Mammary epithelial cell (primary cell): ENCODE results near the gene USP17L29.
"Not testable (repeated sequence)": the region's sequence is repeated elsewhere in the genome, so short reads cannot be mapped to it uniquely, and the experiment has no call there.

Experiments
- EZH2 ChIP-seq: IDR thresholded peaks from 2 replicates; pipeline ENCODE4 v1.6.1; 2012; ENCODE audit warnings: low read length, inconsistent platforms, borderline replicate concordance
- TF ChIP-seq, protein P1 (sequence below), 2 donors: IDR thresholded peaks in 1 of 2; conservative IDR thresholded peaks in 1 of 2; 2 replicates each; pipeline ENCODE4 v1.5.1; 2011 to 2012; ENCODE audit warnings: inconsistent platforms in 2 of 2, low read length in 2 of 2, mild to moderate bottlenecking in 2 of 2, control low read depth in 1 of 2, low read depth in 1 of 2; ENCODE audit not compliant: insufficient read depth in 1 of 2; ENCODE audit errors: extremely low read depth in 1 of 2

DNA sequence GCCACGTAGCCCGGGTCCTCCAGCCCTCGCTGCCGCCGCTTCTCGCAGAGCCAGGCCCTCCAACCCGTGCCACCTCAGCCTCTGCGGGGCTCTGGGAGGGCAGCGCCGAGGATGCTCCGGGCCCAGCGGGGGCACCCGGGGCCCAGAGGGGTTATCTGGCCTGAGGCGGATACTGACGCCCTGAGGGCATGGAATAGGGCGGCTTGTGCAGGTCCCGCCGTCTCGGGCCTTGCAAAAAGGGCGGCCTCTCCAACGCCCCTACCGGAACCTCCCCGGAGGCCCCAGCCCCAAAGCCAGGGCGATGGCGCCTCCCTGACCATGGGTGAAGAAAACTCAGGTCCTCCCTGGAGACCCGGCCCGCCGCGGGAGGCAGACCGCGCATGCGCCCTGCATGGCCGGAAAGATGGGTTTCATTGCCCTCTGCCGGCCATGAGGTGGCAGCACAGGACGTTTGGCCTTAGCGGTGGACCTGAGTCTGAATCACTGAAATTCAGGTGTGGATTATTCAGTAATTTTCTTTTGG is 27.6 kb downstream of the USP17L29 start:
- TF ChIP-seq EZH2, result not testable (repeated sequence)
- TF ChIP-seq, protein P1, sequence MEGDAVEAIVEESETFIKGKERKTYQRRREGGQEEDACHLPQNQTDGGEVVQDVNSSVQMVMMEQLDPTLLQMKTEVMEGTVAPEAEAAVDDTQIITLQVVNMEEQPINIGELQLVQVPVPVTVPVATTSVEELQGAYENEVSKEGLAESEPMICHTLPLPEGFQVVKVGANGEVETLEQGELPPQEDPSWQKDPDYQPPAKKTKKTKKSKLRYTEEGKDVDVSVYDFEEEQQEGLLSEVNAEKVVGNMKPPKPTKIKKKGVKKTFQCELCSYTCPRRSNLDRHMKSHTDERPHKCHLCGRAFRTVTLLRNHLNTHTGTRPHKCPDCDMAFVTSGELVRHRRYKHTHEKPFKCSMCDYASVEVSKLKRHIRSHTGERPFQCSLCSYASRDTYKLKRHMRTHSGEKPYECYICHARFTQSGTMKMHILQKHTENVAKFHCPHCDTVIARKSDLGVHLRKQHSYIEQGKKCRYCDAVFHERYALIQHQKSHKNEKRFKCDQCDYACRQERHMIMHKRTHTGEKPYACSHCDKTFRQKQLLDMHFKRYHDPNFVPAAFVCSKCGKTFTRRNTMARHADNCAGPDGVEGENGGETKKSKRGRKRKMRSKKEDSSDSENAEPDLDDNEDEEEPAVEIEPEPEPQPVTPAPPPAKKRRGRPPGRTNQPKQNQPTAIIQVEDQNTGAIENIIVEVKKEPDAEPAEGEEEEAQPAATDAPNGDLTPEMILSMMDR (conservative IDR thresholded peaks at IDR 0.05 in 1 of 2, IDR thresholded peaks at IDR 0.05 in 1 of 2; ENCODE audit: extremely low read depth in 1 of 2, insufficient read depth in 1 of 2, low read depth in 1 of 2, low read length in 2 of 2), result peak in 1 of 2 donors; percentile 3
